Measurements from ENCODE around the gene CLEC17A. TPM values are rescaled to one million over a fixed set of nuclear protein-coding genes. Genes with fewer than 3 reads are reported as not detected.

Gene CLEC17A
- total RNA-seq, 1 donor from 2014 or later: not detected

DNA sequence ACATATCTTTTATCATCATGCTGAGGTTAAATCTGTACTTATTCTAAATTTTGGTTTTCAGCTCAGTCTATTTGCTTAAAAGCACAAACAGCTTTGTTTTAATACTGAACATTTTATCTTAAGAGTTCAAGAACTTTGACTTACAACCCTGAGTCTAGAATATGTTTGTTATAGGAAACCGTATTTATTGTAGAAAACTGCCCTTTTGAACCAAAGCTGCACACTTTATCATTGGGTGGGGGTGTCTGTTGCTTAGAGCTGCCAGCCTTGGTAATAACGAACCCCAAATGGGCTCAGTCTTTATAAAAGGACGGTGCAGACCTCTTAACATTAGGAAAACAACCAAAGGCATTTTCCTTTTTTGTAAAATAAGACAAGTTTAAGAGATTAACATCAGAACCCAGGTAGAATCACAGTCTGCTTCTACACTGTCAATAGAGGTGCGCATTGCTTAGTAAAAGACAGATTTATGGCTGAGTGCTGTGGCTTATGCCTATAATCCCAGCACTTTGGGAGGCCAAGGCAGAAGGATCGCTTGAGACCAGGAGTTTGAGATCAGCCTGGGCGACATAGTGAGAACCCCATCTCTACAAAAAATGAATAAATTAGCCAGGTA is 77.1 kb downstream of the CLEC17A start:
- TF ChIP-seq POLR2A (IDR thresholded peaks at IDR 0.05) (no peak), POLR2AphosphoS5 (IDR thresholded peaks at IDR 0.05; ENCODE audit: insufficient read depth in 1 of 2, low read depth in 1 of 2) (no peak)
- TF ChIP-seq, protein P1, sequence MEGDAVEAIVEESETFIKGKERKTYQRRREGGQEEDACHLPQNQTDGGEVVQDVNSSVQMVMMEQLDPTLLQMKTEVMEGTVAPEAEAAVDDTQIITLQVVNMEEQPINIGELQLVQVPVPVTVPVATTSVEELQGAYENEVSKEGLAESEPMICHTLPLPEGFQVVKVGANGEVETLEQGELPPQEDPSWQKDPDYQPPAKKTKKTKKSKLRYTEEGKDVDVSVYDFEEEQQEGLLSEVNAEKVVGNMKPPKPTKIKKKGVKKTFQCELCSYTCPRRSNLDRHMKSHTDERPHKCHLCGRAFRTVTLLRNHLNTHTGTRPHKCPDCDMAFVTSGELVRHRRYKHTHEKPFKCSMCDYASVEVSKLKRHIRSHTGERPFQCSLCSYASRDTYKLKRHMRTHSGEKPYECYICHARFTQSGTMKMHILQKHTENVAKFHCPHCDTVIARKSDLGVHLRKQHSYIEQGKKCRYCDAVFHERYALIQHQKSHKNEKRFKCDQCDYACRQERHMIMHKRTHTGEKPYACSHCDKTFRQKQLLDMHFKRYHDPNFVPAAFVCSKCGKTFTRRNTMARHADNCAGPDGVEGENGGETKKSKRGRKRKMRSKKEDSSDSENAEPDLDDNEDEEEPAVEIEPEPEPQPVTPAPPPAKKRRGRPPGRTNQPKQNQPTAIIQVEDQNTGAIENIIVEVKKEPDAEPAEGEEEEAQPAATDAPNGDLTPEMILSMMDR (IDR thresholded peaks at IDR 0.05): no peak
- no peaks in the 10 kb centered on the region for H3K27me3 ChIP-seq
- intact Hi-C loops (cut with DNase I): no loop called here
- no peaks in the 10 kb centered on the region for H3K36me3 ChIP-seq
- H3K4me3 ChIP-seq: no peak overlapping the region
- no peaks in the 10 kb centered on the region for H3K4me1 ChIP-seq
- H3K27ac ChIP-seq: no peak overlapping the region
- no peak for DNase-seq (ENCODE audit: extremely low spot score in 2 of 2)
- H3K9me3 ChIP-seq: no peaks in the 10 kb centered on the region

DNA sequence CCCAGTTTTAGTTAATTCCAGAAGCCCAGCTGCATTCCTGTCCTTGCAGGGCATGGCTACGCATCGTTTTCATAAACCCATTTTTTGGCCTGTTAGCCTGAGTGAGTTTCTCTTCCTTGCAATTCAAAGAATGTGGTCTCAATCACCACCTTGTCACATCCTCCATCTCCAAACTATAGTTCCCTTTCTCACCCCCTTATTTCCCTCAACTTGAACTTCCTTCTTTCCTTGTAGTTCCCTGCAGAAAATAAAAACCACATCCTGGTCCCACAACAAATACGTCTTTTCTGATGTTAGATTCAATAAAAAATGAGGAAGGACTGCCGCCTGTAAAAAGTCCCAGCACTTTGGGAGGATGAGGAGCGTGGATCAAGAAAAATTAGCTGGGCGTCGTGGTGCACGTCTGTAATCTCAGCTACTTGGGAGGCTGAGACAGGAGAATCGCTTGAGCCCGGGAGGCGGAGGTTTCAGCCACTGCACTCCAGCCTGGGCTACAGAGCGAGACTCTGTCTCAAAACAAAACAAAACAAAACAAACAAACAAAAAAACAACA is 78.6 kb downstream of the CLEC17A start:
- no peaks in the 10 kb centered on the region for H3K36me3 ChIP-seq
- no peak overlapping the region for H3K4me3 ChIP-seq
- no peaks in the 10 kb centered on the region for H3K4me1 ChIP-seq
- TF ChIP-seq POLR2AphosphoS5 (IDR thresholded peaks at IDR 0.05; ENCODE audit: insufficient read depth in 1 of 2, low read depth in 1 of 2) (no peak), POLR2A (IDR thresholded peaks at IDR 0.05) (no peak)
- TF ChIP-seq, protein P1 (IDR thresholded peaks at IDR 0.05): no peak
- no peak for DNase-seq (ENCODE audit: extremely low spot score in 2 of 2)
- intact Hi-C loops (cut with DNase I): no loop called here
- H3K9me3 ChIP-seq: no peaks in the 10 kb centered on the region
- no peaks in the 10 kb centered on the region for H3K27me3 ChIP-seq
- no peak overlapping the region for H3K27ac ChIP-seq

Small RNA genes within 50 kb of the gene (small RNA-seq; reads per million reads assigned to genes)
- gene AC022149.2 (not detected), gene RN7SL842P (not detected)

Other genes with a start within 250 kb of the CLEC17A start
- gene ADGRE5, start 201.6 kb upstream of the CLEC17A start, total RNA-seq: 43.5 TPM
- 81.8 TPM for gene DDX39A, start 163.7 kb upstream of the CLEC17A start, total RNA-seq
- gene PKN1, start 149.8 kb upstream of the CLEC17A start, total RNA-seq: 72.7 TPM
- not detected for gene PTGER1, start 107.7 kb upstream of the CLEC17A start, total RNA-seq
- gene GIPC1, start 87.0 kb upstream of the CLEC17A start, total RNA-seq: 81.0 TPM
- 164 TPM for gene DNAJB1, start 64.7 kb upstream of the CLEC17A start, total RNA-seq
- 110 TPM for gene TECR, start 53.5 kb upstream of the CLEC17A start, total RNA-seq
- 375 TPM for gene NDUFB7, start 11.0 kb upstream of the CLEC17A start, total RNA-seq
- not detected for gene ADGRE3, start 91.8 kb downstream of the CLEC17A start, total RNA-seq
- 19.9 TPM for gene ZNF333, start 107.0 kb downstream of the CLEC17A start, total RNA-seq
- 4.9 TPM for gene ADGRE2, start 195.5 kb downstream of the CLEC17A start, total RNA-seq